Raji (cell line): ENCODE data around the gene USP54.

Experiments used
- POLR2A ChIP-seq: IDR thresholded peaks from 2 replicates; pipeline ENCODE4 v1.6.1; 2011; ENCODE audit warnings: low read depth, low read length, control low read depth; ENCODE audit not compliant: insufficient read depth

The USP54 gene

GRCh38 chr10:73456187-73456890 is 134.8 kb downstream of the USP54 start:
- TF ChIP-seq POLR2A, result no peak

- no peak for TF ChIP-seq POLR2A
These were observed 142.0 kb downstream of the USP54 start for GRCh38 chr10:73449113-73449512.

GRCh38 chr10:73448384-73448783 is 142.8 kb downstream of the USP54 start:
- TF ChIP-seq POLR2A, result no peak
